Measurements from ENCODE around the gene FGF9.

The FGF9 gene

DNA sequence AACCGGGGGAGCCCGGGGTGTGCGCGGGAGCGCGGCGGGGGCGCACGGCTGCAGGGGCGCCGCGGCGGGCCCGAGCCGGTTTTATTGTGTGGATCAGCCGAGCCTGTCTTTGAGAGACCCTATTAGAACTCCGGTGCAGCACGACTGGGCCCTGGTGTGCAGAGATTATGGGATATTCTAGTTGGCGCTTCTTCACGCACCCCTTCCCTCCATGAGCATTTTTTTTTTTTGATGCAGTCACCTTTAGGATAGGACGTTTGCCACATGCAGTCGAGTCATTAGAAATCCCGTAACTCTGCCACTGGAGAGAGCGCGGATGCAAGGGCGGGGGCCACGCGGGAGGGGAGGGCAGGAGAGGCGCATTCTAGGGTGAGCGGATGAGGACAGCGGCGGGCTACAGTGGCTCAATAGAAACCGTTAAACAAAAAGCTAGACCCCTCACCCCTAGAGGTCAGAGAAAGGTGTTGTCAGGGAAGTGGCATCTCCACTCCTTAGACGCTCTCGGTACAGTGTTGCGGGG is 3.7 kb downstream of the FGF9 start:
- DNase-seq (ENCODE audit: low spot score) = peak; percentile 29

DNA sequence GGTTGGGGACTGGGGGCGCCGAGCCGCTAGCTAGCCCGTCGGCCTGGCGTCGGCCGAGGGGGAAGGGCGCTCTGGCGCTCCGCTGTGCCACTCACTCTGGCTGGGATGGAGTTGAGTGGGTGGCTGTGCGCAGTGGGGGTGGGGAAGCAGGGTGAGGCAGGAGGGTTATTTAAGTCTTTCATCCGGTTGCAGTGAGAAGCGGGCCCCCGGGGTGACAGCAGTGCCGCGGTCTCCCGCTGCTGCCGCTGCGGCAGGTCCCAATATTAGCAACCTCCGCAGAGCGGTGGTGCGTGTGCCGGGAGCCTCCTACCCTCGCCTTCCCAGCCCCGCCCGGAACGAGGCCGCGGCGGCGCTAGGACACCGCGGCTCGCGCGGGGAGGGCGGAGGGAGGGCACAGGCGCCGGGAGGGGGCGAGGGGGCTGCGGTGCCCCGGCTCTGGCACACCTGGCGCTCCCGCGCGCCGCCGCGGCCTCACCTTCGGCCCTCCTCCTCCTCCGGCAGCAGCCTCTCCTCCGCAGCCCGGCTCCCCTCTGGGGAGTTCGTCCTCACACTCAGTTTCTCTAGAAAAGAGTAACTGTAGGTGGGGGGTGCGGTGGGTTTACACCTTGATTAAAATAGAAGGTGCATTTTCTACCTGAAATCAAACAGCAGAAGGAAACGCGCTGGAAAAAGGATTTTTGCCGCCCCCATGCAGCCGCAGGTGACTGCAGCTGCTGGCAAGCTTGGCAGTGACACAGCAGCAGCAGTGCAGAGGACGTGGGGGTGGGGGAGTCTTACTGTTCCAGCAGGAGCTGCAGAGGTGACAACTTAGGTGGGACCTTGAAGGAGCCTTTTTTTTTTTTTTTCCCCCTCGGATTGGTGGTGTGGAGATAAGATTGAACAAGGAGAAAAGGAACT is 4.5 kb downstream of the FGF9 start:
- DNase-seq (ENCODE audit: low spot score) = peak; percentile 64

DNA sequence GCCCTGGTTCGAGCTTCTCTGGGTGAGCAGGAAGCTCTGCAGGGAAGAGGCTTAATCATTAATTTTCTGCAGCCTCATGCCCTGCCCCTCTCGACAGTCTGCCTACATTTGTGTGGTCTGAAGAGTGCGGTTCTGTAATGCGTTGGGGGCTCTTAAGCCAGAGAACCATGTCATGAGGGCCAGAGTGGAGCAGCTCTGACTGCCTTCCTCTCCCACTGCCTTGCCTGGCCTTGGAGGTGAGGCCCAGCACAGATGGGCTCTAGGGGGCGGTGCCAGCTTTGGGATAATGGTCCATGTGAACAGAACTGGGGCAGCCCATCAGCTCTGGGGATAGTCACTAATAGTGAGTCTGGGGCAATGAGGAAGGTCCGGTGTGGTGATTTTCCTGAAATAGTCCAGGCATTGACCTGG is 5.7 kb downstream of the FGF9 start:
- DNase-seq (ENCODE audit: low spot score) = peak; percentile 26

DNA sequence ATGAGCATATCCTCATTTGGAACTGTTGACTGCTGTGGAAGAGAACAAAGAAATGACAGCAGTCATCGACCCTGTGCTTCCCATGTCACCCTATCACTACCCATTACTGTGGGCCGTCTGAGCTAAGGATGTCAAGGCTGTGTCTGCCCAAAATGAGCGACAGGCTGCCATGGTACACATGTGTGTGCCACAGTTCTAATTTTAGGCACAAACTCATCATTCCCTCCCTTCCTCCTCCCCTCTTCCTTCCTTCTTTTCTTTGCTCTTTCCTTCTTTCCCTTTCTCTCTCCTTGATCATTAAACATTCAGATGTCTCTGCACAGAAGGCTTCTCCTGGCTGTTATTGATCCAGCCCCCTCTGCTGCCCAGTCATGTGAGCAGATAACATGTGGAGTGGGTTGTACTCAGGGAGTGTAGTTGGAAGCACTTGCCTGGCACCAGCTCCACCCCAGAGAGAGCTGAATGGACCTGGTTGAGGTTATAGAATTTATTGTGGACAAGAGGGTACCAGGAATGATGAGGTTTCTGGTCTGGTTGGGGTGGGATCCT is 6.3 kb downstream of the FGF9 start:
- no peak for DNase-seq (ENCODE audit: low spot score)

DNA sequence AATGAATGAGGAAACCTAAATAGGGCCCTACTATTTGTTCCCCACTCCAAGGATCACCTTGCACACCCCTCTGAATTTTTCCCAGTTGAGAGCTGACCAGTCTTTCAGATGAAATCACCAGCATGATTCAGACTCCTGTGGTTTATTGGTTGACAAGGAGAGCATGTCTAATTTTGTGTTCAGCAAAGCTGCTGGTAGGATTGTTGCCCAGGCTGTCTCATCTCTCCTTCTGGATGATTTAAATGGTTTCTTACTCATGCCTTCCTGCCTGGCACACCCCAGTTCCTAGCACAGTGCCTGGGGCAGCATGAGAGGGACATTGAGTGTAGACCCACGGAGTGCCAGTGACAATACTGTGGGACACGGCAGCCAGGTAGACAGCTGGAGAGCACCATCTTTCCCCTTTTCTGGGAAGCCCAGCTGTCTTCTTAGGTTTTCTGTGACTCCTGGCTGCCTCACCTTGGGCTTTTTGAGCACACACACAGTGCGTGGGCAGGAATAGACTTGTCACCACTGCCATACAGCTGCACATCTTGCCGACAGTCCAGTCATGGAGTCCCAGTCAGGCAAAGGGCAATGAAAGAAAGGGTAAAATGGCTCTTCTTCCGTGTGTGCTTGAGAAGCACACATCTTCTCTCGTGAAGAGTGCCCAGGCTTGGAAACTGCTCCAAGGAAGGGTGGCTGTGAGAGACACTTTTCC is 12.3 kb downstream of the FGF9 start:
- DNase-seq (ENCODE audit: low spot score) = peak; percentile 81

DNA sequence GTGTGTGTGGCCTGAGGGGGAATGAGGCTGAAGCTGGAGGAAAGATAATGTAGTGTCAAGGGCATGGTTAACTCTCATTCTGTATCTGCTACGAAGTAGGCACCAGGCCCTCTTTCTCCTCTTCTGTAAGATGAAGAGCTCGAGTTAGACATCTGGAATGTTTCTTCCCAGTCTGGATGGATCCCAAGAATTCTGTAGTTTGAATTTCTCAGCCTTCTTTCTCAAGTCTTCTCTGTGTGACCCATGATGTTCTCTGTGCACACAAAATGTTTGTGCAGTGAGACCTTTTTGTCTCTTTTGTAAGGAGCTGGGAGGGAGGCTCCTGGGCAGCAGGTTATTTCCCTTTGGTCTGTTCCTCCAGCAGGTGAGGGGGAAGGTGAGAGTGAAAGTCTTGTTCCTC is 13.7 kb downstream of the FGF9 start:
- peak; percentile 48 for DNase-seq (ENCODE audit: low spot score)

DNA sequence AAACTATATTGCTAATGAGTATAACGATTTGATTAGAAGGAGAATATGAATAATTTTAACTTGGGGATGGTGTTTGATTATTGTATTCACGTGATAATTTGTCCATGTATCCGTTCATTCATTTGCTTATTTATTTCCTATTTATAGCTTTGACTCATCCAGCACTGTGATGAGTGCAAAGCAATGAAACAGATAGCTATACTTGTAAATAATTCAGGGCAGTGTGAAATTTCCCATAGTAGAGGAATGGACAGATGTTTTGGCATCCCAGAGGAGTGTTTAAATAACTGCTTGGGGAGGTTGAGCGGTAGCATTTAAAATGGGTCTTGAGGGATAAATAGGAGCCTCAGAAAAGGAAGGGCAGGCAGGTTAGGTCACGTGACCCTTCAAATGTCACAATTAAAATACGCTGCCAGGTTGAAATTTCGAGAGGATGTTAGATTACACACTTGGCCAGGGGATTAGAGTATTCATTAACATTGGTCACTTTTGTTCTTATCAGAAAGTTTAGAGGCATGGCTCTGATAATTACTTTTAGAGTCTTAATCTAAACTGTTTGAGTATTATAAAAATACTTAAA is 14.7 kb downstream of the FGF9 start:
- no peak for DNase-seq (ENCODE audit: low spot score)

DNA sequence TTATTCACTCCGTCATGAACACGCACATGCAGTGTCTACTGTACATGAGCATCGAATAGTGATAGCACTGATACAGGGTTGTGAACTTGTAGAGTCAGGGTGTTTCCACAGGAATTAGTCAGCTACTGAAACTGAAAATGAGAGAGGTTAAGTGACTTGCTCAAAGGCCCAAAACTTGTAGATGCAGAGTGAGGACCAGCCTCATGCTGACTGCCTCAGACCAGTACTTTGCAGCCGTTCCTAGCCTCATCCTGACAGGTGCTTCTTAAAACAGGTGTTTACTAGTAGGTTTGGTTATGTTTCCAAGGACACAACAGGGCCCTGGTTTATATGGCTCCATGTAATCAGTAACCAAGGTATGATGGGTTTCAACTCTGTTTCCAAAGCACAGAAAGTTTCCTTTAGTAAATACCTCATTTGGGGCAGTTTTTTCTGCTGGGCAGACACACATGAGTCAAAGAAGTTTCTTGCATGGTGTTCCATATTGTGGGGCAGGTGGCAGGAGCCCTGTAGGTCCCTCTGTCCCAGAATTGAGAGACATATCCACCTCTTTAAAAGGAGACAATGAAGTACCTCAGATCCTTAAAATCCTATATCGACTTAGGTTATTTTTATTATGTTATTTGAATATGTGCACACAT is 16.0 kb downstream of the FGF9 start:
- no peak for DNase-seq (ENCODE audit: low spot score)

DNA sequence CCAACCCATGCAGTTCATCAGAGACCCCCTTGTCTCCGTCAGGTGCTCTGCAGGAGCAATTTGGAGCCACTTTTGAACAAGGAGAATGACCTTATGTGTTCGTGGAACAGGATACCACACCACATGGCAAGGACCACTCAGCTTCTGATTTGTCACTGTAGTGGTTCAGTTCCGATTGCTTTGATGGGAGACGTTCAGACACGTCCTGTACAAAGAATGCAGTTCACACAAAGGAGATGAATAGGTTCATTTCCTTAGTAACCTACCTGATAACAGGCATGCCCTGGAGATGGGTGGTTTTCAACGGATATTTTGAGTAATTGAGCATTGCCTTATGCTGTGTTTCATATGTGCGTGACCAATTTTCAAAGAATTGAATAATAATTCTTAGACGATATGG is 17.2 kb downstream of the FGF9 start:
- DNase-seq (ENCODE audit: low spot score) = no peak

DNA sequence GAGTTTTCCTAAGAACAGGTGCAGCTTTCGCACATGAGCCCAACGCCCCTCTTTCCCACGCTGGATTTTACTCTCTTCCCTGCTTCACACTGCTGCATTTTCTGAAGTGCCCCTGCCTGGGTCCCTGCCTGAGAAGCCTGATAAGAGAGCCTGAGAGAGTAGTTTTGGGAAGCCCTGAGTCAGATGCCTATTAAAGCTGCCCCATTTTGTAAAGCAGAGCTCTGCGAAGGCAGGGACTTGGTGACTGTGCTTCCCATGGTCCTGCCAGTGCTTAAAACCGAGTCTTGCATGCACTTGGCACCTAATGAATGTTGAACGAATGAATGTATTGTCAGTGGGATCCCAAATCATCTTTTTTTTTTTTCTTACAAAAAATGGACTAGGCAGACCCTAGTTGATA is 18.2 kb downstream of the FGF9 start:
- no peak for DNase-seq (ENCODE audit: low spot score)

DNA sequence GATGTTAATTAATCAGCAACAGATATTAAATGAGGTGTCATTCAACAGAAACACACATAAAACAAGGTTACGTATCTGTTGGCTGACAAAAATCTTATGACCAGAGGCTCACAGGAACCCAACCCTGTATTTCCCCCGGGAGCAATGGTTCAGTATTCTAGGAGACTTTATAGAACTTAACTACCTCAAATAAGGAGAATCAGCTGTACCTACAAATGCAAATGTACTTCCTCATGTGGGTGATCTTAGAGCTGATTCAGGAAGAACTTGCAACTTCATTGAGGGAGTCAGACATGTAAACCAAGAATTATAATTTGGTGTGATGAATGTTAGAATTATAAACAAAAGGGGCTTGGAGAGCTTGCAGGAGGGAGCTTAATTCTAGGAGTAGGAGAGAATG is 20.1 kb downstream of the FGF9 start:
- DNase-seq (ENCODE audit: low spot score) = no peak

DNA sequence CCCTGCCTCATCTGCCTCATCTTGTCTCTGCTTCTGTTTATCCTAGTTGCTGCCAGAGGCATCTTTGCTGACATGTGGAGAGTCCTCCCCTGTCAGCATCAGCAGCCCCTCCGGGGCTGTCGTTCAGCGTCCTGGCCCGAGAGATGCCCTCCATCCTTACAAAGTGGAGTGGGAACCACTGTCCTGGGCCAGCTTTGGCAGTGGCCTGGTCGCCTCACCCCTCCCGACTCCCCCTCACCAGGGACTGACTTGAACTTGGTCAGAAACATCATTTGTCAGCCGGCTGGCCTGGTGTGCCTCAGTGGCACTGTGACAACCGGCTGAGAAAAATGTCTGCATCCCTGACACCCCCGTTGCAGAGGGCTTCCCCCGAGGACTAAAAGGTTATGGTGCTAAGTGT is 20.6 kb downstream of the FGF9 start:
- no peak for DNase-seq (ENCODE audit: low spot score)

DNA sequence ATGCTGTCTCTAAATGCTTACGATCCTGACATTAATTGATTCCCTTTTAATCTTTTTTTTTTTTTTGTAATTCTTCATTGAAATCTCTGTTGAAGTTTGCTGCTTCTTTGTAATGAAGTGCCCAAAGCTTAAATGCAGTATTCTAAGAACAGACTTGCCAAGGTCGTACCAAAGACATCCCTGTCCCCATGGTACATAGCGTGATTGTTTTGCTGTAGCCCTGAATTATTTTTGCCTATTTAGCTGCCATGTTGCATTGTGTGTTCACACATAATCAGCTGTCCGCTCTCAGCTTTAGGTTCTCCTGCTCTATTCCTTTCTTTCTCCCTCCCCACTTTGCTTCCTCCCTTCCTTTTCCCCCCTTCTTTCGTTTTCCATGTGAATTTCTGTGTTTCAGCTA is 21.1 kb downstream of the FGF9 start:
- DNase-seq (ENCODE audit: low spot score) = no peak

DNA sequence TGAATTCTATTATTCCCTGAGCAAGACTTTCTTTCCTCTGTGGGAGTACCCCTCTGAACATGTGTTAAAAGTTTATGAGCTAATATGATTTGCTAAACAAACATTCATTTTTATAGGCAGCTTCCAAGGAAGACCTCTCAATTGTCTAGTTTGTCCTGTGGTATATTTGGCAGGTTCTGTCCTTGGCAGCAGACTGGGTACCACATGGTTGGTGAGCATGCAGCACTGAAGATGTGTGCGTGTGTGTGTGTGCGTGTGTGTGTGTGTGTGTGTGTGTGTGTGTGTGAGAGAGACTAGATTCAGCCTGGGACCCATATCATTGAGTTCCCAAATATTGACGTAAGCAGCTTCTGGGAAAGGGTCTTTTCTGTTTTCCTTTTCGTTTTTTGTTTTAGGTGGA is 24.0 kb downstream of the FGF9 start:
- no peak for DNase-seq (ENCODE audit: low spot score)

DNA sequence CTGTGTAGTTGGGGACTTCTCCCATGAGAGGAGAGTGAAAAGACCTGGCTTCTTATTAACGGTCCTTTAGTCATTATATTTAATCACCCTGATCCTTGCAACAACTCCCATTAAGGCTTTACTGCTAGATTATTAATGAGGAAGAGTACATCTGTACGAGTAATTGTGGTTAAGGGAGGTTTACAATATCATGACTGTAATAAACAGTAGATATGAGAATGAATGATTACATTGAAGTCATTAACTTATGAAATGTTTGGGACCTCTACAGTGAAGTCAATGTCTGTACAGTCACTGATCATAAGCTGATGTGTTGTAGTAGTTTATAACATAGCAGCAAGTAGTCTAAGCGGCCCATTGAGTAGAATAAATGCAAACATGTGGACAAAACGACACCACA is 24.7 kb downstream of the FGF9 start:
- no peak for DNase-seq (ENCODE audit: low spot score)

DNA sequence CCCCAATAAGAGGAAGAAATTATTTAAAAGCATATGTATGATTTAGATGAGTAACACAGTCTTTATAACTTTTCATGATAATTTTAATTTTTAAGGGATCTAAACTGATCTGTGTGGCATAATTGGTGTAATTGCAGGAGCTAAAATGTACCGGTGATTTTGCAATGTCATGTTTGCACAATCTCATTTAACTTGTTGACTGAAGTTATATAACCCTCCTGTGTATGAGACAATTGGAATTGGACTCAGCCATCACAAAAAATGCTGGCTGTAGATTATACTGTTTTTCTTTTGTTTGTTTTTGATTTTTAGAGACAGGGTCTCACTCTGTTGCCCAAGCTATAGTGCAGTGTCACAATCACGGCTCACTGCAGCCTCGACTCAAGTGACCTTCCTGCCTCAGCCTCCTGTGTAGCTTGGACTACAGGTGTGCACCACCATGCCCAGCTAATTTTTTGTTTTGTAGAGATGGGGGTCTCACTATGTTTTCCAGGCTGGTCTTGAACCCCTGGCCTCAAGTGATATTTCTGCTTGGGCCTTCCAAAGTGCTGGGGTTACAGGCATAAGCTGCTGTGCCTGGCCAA is 26.1 kb downstream of the FGF9 start:
- DNase-seq (ENCODE audit: low spot score) = no peak

DNA sequence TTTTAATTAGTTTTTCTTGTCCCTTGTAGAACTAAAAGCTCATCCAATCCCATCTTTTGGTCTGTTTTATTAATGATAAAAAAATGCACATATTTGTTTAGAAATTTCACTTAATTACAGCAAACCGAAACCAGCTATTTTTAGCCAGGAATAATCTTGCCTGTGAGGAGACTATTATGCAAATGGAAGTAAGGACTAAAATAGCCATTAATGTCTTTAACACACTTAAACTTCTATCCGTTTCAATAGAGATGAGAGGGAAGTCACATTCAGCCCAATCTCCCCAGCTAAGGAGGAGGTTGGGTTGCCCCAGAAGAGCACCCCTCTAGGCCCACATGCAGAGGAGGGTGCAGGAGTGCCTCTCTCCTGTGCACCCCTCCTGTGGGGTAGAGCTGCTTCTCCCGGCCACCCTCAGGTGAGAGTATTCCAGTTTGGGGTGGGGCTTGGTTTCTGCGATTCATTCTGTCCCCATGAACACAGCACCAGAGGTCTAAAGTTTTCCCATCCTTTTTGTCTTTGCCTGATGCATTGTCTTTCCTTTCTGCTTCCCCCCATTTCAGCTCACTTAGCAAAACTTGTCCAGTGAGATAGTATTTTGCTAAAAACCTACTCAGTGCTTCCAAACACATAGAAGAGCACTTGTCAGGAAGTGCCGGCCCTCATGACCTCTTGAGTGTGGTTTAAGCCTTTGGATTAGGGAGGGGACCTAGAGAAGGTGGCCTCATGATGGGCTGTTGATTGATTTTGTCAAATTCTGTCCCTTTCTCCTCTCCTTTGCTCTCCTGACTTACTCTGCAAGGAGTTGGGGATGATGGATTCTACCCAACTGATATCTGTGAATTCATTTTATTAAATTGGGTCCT is 28.2 kb downstream of the FGF9 start:
- DNase-seq (ENCODE audit: low spot score) = no peak

DNA sequence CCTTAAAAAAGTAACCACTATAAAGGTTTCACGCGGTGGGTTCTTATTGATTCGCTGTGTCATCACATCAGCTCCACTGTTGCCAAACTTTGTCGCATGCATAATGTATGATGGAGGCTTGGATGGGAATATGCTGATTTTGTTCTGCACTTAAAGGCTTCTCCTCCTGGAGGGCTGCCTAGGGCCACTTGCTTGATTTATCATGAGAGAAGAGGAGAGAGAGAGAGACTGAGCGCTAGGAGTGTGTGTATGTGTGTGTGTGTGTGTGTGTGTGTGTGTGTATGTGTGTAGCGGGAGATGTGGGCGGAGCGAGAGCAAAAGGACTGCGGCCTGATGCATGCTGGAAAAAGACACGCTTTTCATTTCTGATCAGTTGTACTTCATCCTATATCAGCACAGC is 30.6 kb downstream of the FGF9 start:
- DNase-seq (ENCODE audit: low spot score) = no peak

DNA sequence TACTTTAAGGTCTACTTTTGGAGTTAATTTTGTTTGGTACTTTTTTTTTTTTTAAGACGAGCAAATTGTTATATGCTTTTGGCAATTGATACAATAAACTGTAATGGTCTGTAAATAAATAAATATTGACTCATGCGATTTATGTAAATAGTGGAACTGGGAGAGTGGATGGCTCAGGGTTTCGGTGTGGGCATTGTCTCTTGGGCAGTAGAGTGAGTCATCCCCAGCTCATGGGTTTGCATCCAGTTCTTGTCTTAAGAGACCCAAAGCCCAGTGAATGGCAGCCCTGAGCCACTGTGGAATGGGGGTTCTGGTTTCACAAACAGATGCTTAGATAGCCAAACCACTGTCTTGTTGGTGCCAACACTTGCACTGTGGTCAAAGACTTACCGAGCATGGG is 33.0 kb downstream of the FGF9 start:
- DNase-seq (ENCODE audit: low spot score) = no peak

DNA sequence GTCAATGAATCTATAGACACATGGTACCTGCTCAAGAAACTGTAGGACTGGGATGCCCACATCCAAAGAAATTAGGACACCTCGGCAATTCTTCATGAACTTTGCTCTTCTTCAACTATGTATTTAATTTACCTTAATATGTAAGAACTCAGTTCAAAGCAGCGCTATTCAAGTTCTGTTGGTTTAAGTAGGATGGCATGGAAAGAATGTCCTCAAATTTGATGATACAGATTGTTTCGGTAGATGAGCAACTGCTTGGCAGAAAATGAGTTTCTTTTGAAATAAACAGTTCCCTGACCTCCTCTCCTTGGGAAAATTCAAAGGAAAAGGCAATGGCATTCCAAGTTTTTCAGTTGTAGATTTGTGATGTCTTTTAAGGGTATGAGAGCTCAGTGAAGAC is 36.7 kb downstream of the FGF9 start:
- no peak for DNase-seq (ENCODE audit: low spot score)

DNA sequence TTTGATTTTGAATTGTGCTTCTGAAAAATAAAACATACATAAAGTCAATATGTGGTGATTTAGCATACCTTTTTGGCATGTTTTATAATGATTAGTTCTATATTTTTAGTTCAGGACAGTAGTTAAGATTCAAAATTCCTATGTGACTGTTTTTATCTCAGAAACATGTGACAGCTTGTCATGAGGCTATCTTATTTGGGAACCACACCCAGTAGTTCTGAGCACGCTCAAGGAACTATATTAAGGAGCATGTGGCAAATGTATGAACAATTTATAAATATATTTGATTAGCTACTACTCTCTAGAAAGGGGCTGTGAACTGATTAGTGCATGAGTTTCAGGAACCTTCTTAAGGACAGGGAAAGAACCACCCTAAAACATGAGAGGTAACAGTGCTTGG is 38.8 kb downstream of the FGF9 start:
- no peak for DNase-seq (ENCODE audit: low spot score)
